HEK293 (cell line): Measurements from ENCODE around the gene SWAP70.

Source experiments
- CTCF ChIA-PET: fragments of 350-600 bp; formaldehyde crosslinking; extraction: SDS; loops from one replicate; lab custom pipeline; 2021; ENCODE audit warnings: antibody characterized with exemption; lab: Yijun Ruan, JAX
- POLR2A ChIA-PET: fragments of 300-600 bp; formaldehyde crosslinking; extraction: SDS; loops from one replicate; lab custom pipeline; 2020; ENCODE audit warnings: antibody characterized with exemption, inconsistent platforms; lab: Yijun Ruan, JAX
- H3K27ac ChIP-seq: fragments of 200-500 bp; sonication (Bioruptor generic); 2 replicates; pipeline ENCODE4 v1.5.1; 2014; ENCODE audit warnings: low read depth, low read length, control low read depth, inconsistent platforms; ENCODE audit errors: extremely low read depth
- H3K36me3 ChIP-seq, 2 experiments: fragments of 200-500 bp in 1 of 2; sonication (Bioruptor generic) in 1 of 2; 1 replicate in 1 of 2; 2 replicates in 1 of 2; pipeline ENCODE4 v1.5.1; 2014 to 2017; ENCODE audit warnings: inconsistent platforms in 2 of 2, low read length in 2 of 2; ENCODE audit not compliant: control insufficient read depth in 2 of 2, insufficient read depth in 1 of 2
- H3K4me1 ChIP-seq: fragments of 200-500 bp; sonication (Bioruptor generic); 2 replicates; pipeline ENCODE4 v1.5.1; 2014; ENCODE audit warnings: mild to moderate bottlenecking, low read length, inconsistent platforms; ENCODE audit not compliant: control insufficient read depth, insufficient read depth
- H3K4me3 ChIP-seq: 2 replicates; pipeline ENCODE4 v1.5.1; 2011; ENCODE audit warnings: low read depth, mild to moderate bottlenecking, control low read depth, low read length, moderate library complexity
- H3K9me3 ChIP-seq: fragments of 200-500 bp; sonication (Bioruptor generic); 2 replicates; pipeline ENCODE4 v1.5.1; 2014; ENCODE audit warnings: low read depth, low read length, inconsistent platforms; ENCODE audit not compliant: control insufficient read depth, insufficient read depth
- KLF8 ChIP-seq: fragments of 450-650 bp; formaldehyde crosslinking; IDR thresholded peaks from 2 replicates; pipeline ENCODE4 v1.5.1; 2016; ENCODE audit warnings: missing biosample characterization, missing genetic modification characterization
- MZF1 ChIP-seq: fragments of 450-650 bp; formaldehyde crosslinking; IDR thresholded peaks from 2 replicates; pipeline ENCODE4 v1.5.1; 2017; ENCODE audit warnings: missing biosample characterization, missing genetic modification characterization, borderline replicate concordance
- PBX3 ChIP-seq: sonication (generic); formaldehyde crosslinking; IDR thresholded peaks from 2 replicates; pipeline ENCODE4 v1.8.1; 2022; ENCODE audit warnings: mild to moderate bottlenecking, moderate library complexity, missing genetic modification reagents
- PRDM2 ChIP-seq: fragments of 450-650 bp; formaldehyde crosslinking; IDR thresholded peaks from 2 replicates; pipeline ENCODE4 v1.5.1; 2016; ENCODE audit warnings: missing biosample characterization, missing genetic modification characterization, borderline replicate concordance
- PRDM4 ChIP-seq: fragments of 450-650 bp; formaldehyde crosslinking; IDR thresholded peaks from 2 replicates; pipeline ENCODE4 v1.5.1; 2017; ENCODE audit warnings: missing biosample characterization, missing genetic modification characterization
- ZNF114 ChIP-seq: fragments of 450-650 bp; formaldehyde crosslinking; IDR thresholded peaks from 2 replicates; pipeline ENCODE4 v1.5.0; 2017; ENCODE audit warnings: missing biosample characterization, missing genetic modification characterization
- ZNF169 ChIP-seq: fragments of 450-650 bp; formaldehyde crosslinking; IDR thresholded peaks from 2 replicates; pipeline ENCODE4 v1.5.1; 2016; ENCODE audit warnings: missing biosample characterization, missing genetic modification characterization
- ZNF2 ChIP-seq: fragments of 450-650 bp; formaldehyde crosslinking; IDR thresholded peaks from 2 replicates; pipeline ENCODE4 v1.5.1; 2016; ENCODE audit warnings: missing biosample characterization, missing genetic modification characterization
- ZNF324 ChIP-seq: fragments of 450-650 bp; formaldehyde crosslinking; IDR thresholded peaks from 2 replicates; pipeline ENCODE4 v1.5.1; 2016; ENCODE audit warnings: missing biosample characterization, missing genetic modification characterization
- ZNF366 ChIP-seq: fragments of 450-650 bp; formaldehyde crosslinking; conservative IDR thresholded peaks from 2 replicates; pipeline ENCODE4 v1.5.1; 2016; ENCODE audit warnings: missing biosample characterization, missing genetic modification characterization
- ZNF416 ChIP-seq: fragments of 450-650 bp; formaldehyde crosslinking; IDR thresholded peaks from 2 replicates; pipeline ENCODE4 v1.5.1; 2016; ENCODE audit warnings: missing biosample characterization, missing genetic modification characterization
- ZNF501 ChIP-seq: fragments of 450-650 bp; formaldehyde crosslinking; IDR thresholded peaks from 2 replicates; pipeline ENCODE4 v1.5.1; 2016; ENCODE audit warnings: missing biosample characterization, missing genetic modification characterization
- ZNF549 ChIP-seq: fragments of 450-650 bp; IDR thresholded peaks from 2 replicates; pipeline ENCODE4 v1.5.1; 2018; ENCODE audit warnings: missing biosample characterization, missing genetic modification characterization, mild to moderate bottlenecking, inconsistent platforms, moderate library complexity
- ZNF558 ChIP-seq: fragments of 450-650 bp; formaldehyde crosslinking; IDR thresholded peaks from 2 replicates; pipeline ENCODE4 v1.5.1; 2016; ENCODE audit warnings: missing biosample characterization, missing genetic modification characterization
- ZNF560 ChIP-seq: fragments of 450-650 bp; formaldehyde crosslinking; IDR thresholded peaks from 2 replicates; pipeline ENCODE4 v1.5.1; 2017; ENCODE audit warnings: missing biosample characterization, missing genetic modification characterization, borderline replicate concordance
- ZNF626 ChIP-seq: fragments of 450-650 bp; sonication (Bioruptor Pico); formaldehyde crosslinking; IDR thresholded peaks from 2 replicates; pipeline ENCODE4 v1.5.1; 2018; ENCODE audit warnings: missing biosample characterization, missing genetic modification characterization, inconsistent platforms
- ZNF639 ChIP-seq: fragments of 450-650 bp; formaldehyde crosslinking; IDR thresholded peaks from 2 replicates; pipeline ENCODE4 v1.5.1; 2016; ENCODE audit warnings: missing biosample characterization, missing genetic modification characterization
- ZNF701 ChIP-seq: fragments of 450-650 bp; formaldehyde crosslinking; IDR thresholded peaks from 2 replicates; pipeline ENCODE4 v1.5.1; 2016; ENCODE audit warnings: missing biosample characterization, missing genetic modification characterization
- ZNF785 ChIP-seq: fragments of 450-650 bp; formaldehyde crosslinking; IDR thresholded peaks from 2 replicates; pipeline ENCODE4 v1.5.1; 2016; ENCODE audit warnings: missing biosample characterization, missing genetic modification characterization
- ZNF830 ChIP-seq: fragments of 450-650 bp; IDR thresholded peaks from 2 replicates; pipeline ENCODE4 v1.5.0; 2018; ENCODE audit warnings: missing biosample characterization, missing genetic modification characterization, low read depth, mild to moderate bottlenecking, moderate library complexity
- ZSCAN18 ChIP-seq: fragments of 450-650 bp; formaldehyde crosslinking; IDR thresholded peaks from 2 replicates; pipeline ENCODE4 v1.5.1; 2016; ENCODE audit warnings: missing biosample characterization, missing genetic modification characterization
- ZSCAN30 ChIP-seq: fragments of 450-650 bp; IDR thresholded peaks from 2 replicates; pipeline ENCODE4 v1.5.1; 2018; ENCODE audit warnings: missing biosample characterization, mild to moderate bottlenecking, missing genetic modification characterization, moderate library complexity

The SWAP70 gene

DNA sequence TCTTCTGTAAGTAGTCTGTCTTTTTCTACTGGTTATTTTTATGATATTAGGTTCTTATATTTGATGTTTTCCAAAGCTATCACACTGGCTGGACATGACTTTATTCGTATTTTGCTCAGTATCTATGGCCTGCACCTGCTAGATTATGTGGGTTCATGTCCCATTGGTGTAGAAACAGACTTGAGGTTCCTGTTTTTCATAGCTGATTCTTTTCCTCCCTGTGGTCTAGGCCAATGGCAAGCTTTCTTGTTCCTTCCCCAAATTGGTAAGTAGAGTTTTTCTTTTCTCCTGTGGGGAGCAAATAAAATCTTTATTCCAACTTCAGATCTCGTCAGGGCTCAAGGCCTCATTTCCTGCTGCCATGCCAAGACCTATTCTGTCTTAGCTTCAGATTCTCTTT is 30.2 kb upstream of the SWAP70 start:
- Histone ChIP-seq H3K4me1 (no peaks in the 10 kb centered on the region), H3K4me3 (no peak overlapping the region)
- TF ChIP-seq KLF8: no peak
- TF ChIP-seq ZSCAN30: no peak
- TF ChIP-seq ZNF701 (tag by site-specific recombination): no peak
- no peak for TF ChIP-seq PRDM4 (tag by site-specific recombination)
- no peak for TF ChIP-seq ZNF830 (tag by site-specific recombination)
- TF ChIP-seq, all 188 proteins: peak for 0
- no peaks in the 10 kb centered on the region for H3K9me3 ChIP-seq
- CTCF ChIA-PET: interaction anchor here (0.7 to 1.3 kb wide), 2 partner anchors 36 to 443 kb away, joined by 3 read pairs; no protein-coding TSS in a partner anchor
- H3K27ac ChIP-seq: no peak overlapping the region
- POLR2A ChIA-PET: no interaction called here
- H3K36me3 ChIP-seq: no peaks in the 10 kb centered on the region

GRCh38 chr11:9636691-9637090 is 27.2 kb upstream of the SWAP70 start:
- H3K36me3 ChIP-seq: no peaks in the 10 kb centered on the region
- CTCF ChIA-PET: no interaction called here
- H3K9me3 ChIP-seq: no peaks in the 10 kb centered on the region
- no peak overlapping the region for H3K27ac ChIP-seq
- POLR2A ChIA-PET: no interaction called here
- H3K4me1 ChIP-seq: no peaks in the 10 kb centered on the region
- H3K4me3 ChIP-seq: no peak overlapping the region
- TF ChIP-seq ZNF558 (tag by site-specific recombination): no peak
- no peak for TF ChIP-seq ZNF366 (tag by site-specific recombination)
- no peak for TF ChIP-seq ZNF2 (tag by site-specific recombination)
- TF ChIP-seq ZNF324 (tag by site-specific recombination): no peak
- no peak for TF ChIP-seq ZNF639 (tag by site-specific recombination)
- no peak for TF ChIP-seq ZNF626 (tag by site-specific recombination)
- TF ChIP-seq ZNF416 (tag by site-specific recombination): no peak
- TF ChIP-seq ZNF785 (tag by site-specific recombination): no peak
- TF ChIP-seq ZNF560 (tag by site-specific recombination): no peak
- no peak for TF ChIP-seq ZNF549 (tag by site-specific recombination)
- TF ChIP-seq ZSCAN18 (tag by site-specific recombination): no peak
- TF ChIP-seq ZNF501: no peak
- TF ChIP-seq ZNF114 (tag by site-specific recombination): no peak
- TF ChIP-seq ZNF169: no peak
- no peak for TF ChIP-seq PRDM2
- TF ChIP-seq MZF1 (tag by site-specific recombination): no peak
- no peak for TF ChIP-seq PBX3 (CRISPR knock-in tag)
